ENCODE results near the gene MBD3. TPM values are rescaled to one million over a fixed set of nuclear protein-coding genes. Genes with fewer than 3 reads are reported as not detected.

MBD3 gene
- total RNA-seq, 1 donor from 2014 or later = 133 TPM

DNA sequence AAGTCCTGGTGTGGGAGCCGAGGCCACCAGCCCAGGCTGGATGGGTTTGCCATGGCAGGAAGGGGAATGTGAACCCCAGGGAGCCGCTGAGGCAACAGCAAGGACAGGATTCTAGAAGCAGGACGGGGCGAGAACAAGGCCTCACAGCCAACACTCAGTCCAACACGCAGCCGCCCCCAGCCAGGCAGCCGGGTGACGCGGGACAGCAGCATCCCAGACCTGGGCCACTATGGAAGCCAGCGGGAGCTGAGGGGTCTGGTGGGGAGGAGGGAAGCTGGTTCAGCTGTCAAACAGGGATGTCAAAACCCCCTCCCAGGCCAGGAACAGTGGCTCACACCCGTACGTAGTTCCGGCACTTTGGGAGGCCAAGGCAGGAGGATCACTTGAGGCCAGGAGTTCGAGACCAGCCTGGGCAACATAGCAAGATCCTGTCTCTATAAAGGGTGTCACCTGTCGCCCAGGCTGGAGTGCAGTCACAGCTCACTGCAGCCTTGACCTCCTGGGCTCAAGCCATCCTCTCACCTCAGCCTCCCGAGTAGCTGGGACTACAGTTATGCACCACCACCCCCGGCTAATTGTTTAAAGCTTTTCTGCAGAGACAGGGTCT lies 31.3 kb downstream of the MBD3 start:
- DNase-seq (ENCODE audit: low spot score, unreplicated experiment) = no peak
- Mint-ChIP-seq H3K27ac (no peak overlapping the region), H3K36me3 (ENCODE audit: insufficient read depth) (peaks cover 16% of the 10 kb centered on the region), H3K27me3 (no peaks in the 10 kb centered on the region), H3K9me3 (ENCODE audit: low read depth) (no peaks in the 10 kb centered on the region), H3K4me3 (ENCODE audit: low read depth) (no peak overlapping the region), H3K4me1 (ENCODE audit: low read depth) (peaks cover 14% of the 10 kb centered on the region)
- TF ChIP-seq, protein P1, sequence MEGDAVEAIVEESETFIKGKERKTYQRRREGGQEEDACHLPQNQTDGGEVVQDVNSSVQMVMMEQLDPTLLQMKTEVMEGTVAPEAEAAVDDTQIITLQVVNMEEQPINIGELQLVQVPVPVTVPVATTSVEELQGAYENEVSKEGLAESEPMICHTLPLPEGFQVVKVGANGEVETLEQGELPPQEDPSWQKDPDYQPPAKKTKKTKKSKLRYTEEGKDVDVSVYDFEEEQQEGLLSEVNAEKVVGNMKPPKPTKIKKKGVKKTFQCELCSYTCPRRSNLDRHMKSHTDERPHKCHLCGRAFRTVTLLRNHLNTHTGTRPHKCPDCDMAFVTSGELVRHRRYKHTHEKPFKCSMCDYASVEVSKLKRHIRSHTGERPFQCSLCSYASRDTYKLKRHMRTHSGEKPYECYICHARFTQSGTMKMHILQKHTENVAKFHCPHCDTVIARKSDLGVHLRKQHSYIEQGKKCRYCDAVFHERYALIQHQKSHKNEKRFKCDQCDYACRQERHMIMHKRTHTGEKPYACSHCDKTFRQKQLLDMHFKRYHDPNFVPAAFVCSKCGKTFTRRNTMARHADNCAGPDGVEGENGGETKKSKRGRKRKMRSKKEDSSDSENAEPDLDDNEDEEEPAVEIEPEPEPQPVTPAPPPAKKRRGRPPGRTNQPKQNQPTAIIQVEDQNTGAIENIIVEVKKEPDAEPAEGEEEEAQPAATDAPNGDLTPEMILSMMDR (IDR thresholded peaks at IDR 0.05; ENCODE audit: unreplicated experiment) = no peak

GRCh38 chr19:1560286-1560882 lies 32.3 kb downstream of the MBD3 start:
- Mint-ChIP-seq H3K36me3 (ENCODE audit: insufficient read depth) (peaks cover 16% of the 10 kb centered on the region), H3K4me1 (ENCODE audit: low read depth) (peaks cover 10% of the 10 kb centered on the region), H3K27ac (peak overlapping the region; percentile 67), H3K4me3 (ENCODE audit: low read depth) (no peak overlapping the region), H3K9me3 (ENCODE audit: low read depth) (no peaks in the 10 kb centered on the region), H3K27me3 (no peaks in the 10 kb centered on the region)
- TF ChIP-seq, protein P1 (IDR thresholded peaks at IDR 0.05; ENCODE audit: unreplicated experiment) = no peak
- DNase-seq (ENCODE audit: low spot score, unreplicated experiment) = no peak

DNA sequence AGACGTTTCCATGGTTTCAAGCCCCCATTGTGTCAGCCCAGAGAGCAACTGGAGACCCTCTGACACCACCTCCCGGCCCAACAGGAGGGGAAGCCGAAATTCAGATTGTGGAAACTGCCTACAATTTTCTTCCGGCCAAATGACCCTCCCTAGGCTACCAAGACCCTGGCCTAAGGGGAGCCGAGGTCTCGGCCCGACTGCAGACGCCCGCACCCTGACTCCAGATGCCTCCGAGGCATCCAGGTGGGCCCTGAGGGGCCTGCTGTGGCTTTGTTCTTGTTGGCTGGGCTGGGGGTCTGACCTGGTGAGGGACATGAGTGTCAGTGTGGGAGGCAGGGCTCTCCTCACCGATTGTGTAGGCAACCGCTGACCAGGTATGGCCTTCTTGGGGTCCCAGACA lies 34.1 kb downstream of the MBD3 start:
- H3K9me3 Mint-ChIP-seq (ENCODE audit: low read depth) = no peaks in the 10 kb centered on the region
- H3K4me3 Mint-ChIP-seq (ENCODE audit: low read depth) = no peak overlapping the region
- TF ChIP-seq, protein P1 (IDR thresholded peaks at IDR 0.05; ENCODE audit: unreplicated experiment) = no peak

DNA sequence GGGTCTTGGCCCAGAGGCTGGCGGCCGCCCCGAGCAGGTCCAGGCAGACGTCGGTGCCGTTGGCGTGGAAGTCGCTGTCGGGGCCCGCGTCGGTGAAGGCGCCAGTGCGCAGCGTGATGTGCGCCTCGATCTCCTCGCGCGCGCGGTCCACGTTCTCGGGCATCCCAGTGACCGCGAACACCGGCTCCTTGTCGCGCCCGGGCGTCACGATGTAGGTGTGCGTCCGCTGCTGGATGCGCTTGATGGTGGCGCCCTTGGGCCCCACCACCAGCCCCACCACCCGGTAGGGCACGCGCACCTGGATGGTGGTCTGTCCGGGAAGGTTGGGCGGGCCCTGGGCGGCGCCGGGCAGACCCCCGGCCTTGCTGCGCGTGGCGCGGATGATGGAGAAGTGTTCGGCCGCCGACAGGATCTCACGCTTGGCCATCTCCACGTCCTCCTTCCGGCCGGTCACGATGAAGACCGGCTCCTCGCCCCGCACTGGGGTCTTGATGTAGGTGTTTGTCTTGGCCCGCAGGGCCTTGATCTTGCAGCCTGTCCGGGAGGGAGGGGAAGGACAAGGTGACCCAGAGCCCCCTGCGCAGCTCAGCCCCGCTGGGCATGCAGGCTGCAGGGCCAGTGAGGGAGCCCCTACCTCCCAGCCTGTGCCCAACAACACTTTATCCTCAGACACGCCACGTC lies 36.1 kb downstream of the MBD3 start:
- TF ChIP-seq, protein P1 (IDR thresholded peaks at IDR 0.05; ENCODE audit: unreplicated experiment) = no peak
- Mint-ChIP-seq H3K27me3 (no peaks in the 10 kb centered on the region), H3K27ac (no peak overlapping the region), H3K4me3 (ENCODE audit: low read depth) (no peak overlapping the region), H3K9me3 (ENCODE audit: low read depth) (no peaks in the 10 kb centered on the region), H3K4me1 (ENCODE audit: low read depth) (no peaks in the 10 kb centered on the region), H3K36me3 (ENCODE audit: insufficient read depth) (peaks cover 15% of the 10 kb centered on the region)
- no peak for DNase-seq (ENCODE audit: low spot score, unreplicated experiment)

More for the DNA sequence above, 34.1 kb downstream of the MBD3 start:
- Mint-ChIP-seq H3K36me3 (ENCODE audit: insufficient read depth) (peaks cover 16% of the 10 kb centered on the region), H3K27me3 (no peaks in the 10 kb centered on the region), H3K27ac (peak overlapping the region; percentile 84), H3K4me1 (ENCODE audit: low read depth) (peaks cover 2% of the 10 kb centered on the region)
- no peak for DNase-seq (ENCODE audit: low spot score, unreplicated experiment)

GRCh38 chr19:1555487-1556389 lies 36.9 kb downstream of the MBD3 start:
- Mint-ChIP-seq H3K4me1 (ENCODE audit: low read depth) (no peaks in the 10 kb centered on the region), H3K36me3 (ENCODE audit: insufficient read depth) (peaks cover 15% of the 10 kb centered on the region), H3K9me3 (ENCODE audit: low read depth) (no peaks in the 10 kb centered on the region), H3K4me3 (ENCODE audit: low read depth) (no peak overlapping the region), H3K27me3 (no peaks in the 10 kb centered on the region), H3K27ac (no peak overlapping the region)
- TF ChIP-seq, protein P1 (IDR thresholded peaks at IDR 0.05; ENCODE audit: unreplicated experiment) = no peak
- no peak for DNase-seq (ENCODE audit: low spot score, unreplicated experiment)
